ENCODE results near the gene MAPKAP1.

The MAPKAP1 gene

DNA sequence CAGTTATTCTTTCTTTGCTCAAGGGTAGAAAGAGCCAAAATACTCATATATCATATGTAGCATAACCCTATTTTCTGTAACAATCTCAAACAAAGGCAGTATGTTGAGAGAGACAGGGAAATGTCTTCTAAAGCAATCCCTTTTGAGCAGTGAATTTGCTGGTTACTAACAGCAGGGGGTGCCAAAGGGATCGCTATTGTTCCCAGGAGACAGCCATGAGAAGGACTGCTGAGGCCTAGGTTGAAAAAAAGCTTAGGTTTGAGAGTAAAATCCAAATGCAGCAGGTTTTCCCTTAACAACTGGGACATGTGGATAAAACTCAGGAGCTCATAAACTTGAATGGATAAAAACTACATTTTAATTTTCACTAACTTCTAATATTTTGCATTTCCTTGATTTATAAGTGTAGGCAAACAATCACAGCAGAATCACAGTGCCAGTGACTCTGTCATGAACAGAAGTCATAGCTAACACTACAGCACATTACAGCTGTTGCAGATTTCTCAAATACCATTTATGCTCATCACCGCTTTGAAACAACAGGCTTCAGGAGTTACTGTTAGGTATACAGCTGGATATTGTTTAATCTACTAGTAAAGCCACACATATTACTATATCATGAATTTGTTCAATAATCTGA is 148.4 kb downstream of the MAPKAP1 start:
- peak; percentile 65 for DNase-seq

DNA sequence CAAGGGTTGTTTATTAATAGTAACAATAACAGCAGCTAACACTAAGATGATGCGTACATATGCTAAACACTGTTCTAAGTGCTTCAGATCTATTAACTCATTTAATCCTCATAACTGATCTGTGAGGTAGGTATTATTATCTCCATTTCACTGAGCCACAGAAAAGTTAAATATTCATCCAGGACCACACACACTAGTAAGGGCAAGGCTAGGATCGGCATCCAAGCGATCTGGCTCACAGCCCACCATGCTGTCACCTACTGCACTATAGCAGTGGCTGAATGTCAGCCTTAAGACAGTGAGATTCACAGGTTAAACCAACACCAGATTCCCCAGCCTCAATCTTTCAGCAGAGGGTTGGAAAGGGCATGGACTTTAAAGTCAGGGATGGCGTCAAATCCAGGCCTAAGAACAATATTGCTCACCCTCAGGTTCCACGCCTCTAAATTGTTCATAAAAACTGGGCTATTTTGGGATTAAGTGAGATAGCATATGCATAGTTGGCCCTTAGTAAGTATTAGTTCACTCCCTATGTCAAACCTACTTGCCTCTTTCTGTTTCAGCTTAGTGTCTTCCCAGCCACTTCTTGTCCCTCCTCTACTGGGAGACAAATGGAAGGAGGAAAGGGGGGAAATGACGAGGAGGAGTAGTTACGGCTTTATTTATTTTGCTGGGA is 150.8 kb downstream of the MAPKAP1 start:
- no peak for DNase-seq

GRCh38 chr9:125554726-125555125 is 152.3 kb downstream of the MAPKAP1 start:
- DNase-seq, result no peak

- DNase-seq, result no peak
Measured at GRCh38 chr9:125551781-125552180, 155.2 kb downstream of the MAPKAP1 start.

GRCh38 chr9:125549891-125550885 is 156.8 kb downstream of the MAPKAP1 start:
- DNase-seq, result no peak

- no peak for DNase-seq
Measured at GRCh38 chr9:125549465-125549871, 157.5 kb downstream of the MAPKAP1 start.

DNA sequence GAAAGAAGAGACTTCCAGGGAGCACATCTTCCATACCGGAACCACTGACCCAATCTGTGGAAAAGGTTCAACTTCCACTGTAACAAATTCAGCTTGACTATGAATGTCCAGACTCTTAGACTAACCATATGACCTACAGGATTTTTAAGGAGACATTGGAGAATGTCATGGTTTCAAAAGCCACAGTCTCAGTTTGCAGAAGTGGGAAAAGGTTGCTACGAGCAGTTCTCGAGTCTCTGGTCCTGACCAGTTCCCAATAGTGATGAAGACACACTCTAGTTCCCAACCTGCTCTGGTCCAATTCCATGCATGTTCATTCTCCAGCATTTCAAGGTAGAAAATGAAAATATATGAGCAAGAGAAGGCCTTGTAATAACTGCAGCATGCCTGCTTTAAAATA is 158.0 kb downstream of the MAPKAP1 start:
- DNase-seq, result no peak

GRCh38 chr9:125548141-125548540 is 158.9 kb downstream of the MAPKAP1 start:
- DNase-seq, result no peak

- no peak for DNase-seq
Measured at GRCh38 chr9:125547368-125547767, 159.6 kb downstream of the MAPKAP1 start.

DNA sequence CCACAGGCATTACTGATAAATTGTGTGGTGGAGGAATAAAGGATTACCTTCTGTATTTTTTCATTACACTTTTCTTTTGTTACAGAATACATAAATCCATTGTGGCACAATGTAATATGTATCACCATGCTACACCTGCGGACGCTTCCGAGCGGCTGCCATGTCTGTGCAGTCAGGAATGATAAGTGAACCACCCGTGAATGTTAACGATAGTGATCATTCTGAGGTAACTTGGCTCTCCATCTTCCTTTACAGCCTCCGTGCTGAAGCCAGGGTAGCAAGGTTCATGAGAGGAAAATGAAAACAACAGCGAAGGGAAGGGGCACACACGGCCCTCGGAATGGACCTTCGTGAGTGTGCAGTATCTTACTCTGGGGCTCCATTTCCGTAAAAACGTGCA is 161.2 kb downstream of the MAPKAP1 start:
- no peak for DNase-seq

DNA sequence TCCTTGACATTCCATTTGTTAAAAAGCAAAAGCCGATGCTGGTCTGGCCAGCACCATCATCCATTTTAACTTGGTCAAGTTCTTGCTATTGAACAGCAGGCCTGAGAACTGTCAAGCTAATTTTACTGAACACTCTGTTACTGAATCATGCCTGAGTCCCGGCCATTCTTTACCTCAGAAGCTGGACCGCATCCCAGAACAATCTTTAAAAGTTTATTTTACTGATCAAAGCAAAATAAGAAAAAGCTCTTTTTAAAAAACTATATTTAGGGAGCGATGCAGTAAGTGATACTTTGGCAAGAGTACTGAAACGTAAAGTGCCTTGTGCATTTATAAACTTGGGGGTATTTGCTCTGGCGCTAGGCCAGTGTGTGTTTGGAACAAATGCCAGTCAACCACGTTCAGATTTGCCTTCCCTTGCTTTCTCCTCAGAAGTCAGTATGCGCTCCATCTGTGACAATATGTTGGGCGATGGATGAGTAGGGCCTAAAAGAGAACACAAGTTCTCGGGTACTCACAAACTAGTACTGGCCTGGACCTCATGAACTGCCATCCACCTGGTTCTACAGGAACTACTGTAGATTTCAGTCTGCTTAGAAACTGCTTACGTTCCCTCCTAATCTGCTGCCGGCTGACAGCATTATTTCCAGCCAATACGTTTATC is 161.9 kb downstream of the MAPKAP1 start:
- no peak for DNase-seq

DNA sequence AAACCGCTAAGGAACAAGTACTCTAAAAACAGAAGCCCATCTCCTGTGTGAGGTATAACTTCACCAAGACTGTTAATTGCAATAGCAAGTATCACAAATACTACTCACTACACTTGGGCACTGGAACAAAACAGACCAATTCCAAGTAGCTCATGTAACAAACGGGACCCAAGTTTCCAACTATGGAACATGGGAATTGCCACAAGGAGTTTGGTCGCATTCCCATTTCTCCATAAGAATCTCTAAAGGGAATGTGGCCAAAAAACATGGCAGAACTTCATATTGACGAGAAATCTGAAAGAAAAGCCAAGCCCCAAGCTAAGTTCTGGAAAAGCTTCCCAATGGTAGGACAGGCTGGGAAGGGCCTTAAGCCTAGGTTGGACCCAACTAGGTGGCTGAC is 162.5 kb downstream of the MAPKAP1 start:
- DNase-seq, result no peak

- no peak for DNase-seq
Measured at GRCh38 chr9:125541840-125542243, 165.2 kb downstream of the MAPKAP1 start.

GRCh38 chr9:125540497-125540896 is 166.5 kb downstream of the MAPKAP1 start:
- no peak for DNase-seq

- DNase-seq, result no peak
Measured at GRCh38 chr9:125538092-125538473, 168.9 kb downstream of the MAPKAP1 start.

GRCh38 chr9:125537442-125538091 is 169.4 kb downstream of the MAPKAP1 start:
- no peak for DNase-seq

DNA sequence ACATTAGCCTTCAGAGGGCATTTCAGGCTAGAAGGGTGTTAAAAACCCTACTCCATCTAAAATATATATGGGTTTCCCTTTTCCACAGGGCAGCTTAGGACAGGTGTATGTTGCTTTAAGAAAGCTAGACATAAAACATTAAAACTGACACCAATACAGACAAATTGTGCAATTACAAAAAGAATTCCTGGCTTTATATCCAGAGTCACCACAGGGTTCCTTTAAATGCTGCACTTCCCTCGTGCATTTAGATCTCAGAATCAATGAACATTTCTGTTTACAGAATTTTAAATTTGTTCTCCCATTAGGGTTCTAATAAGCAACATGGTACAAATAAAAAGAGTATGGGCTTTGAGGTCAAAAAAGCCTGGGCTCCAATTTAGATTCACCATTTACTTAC is 170.2 kb downstream of the MAPKAP1 start:
- DNase-seq, result no peak

GRCh38 chr9:125536167-125536772 is 170.7 kb downstream of the MAPKAP1 start:
- DNase-seq, result no peak

- no peak for DNase-seq
Measured at GRCh38 chr9:125534971-125535701, 171.9 kb downstream of the MAPKAP1 start.

DNA sequence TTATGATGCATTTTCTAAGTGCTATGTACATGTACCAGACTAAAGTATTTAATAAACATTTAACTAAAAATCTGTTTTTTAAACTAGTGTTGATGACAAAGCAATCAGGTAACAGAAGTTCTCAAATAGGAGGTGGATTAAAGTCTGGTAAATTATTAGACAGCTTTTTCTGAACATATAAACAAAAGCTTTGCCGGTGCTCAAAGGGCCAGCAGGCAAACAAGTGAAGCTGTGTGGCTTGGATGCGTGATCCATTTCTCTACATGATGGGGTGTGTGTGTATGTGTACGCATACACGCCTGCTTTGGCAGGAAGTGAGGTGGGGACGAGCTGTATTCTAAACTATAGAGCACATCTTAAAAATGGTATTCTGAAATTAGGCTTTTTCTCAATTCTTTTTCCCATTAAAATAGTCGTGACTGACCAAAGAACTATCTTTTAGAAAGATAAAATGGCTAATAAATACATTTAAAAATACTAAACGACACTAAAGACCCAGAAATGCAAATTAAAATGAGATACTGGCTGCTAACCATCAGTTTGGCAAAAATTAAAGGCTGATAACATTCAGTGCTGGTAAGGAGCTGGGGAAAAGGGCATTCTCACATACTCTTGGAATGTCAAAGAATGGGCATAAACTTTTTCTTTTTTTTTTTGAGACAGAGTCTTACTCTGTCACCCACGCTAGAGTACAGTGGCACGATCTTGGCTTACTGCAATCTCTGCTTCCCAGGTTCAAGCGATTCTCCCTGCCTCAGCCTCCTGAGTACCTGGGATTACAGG is 174.0 kb downstream of the MAPKAP1 start:
- no peak for DNase-seq

DNA sequence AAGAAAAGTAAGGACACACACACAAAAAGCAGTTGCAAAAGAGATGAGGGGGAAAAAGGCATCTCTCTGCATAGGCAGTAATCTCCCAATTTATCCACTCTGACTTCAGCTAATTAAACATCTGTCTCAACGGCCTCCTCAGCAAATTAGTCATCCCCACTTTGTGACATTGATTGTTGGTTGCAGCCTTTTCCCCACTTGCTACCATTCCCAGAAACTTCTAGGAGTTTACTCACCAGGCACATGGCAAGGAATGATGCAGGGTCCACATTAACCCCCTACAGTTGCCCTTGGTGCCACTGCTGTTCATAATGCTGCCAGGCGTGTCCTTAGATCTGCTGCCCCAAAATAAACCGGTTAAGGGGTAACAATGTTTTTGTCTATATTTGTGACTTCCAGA is 174.6 kb downstream of the MAPKAP1 start:
- DNase-seq, result no peak

Data from activated CD4-positive, alpha-beta T cell treated with anti-CD3 and anti-CD28 coated beads for 48 hours (primary cell).